Measurements from ENCODE around the gene C9orf152. TPM values are rescaled to one million over a fixed set of nuclear protein-coding genes. Genes with fewer than 3 reads are reported as not detected.

C9orf152 gene
- total and polyA plus RNA-seq, 9 of the 15 experiments (the other 6 are each of a cell fraction or from before 2014, with no cell fraction given) = not detected

DNA sequence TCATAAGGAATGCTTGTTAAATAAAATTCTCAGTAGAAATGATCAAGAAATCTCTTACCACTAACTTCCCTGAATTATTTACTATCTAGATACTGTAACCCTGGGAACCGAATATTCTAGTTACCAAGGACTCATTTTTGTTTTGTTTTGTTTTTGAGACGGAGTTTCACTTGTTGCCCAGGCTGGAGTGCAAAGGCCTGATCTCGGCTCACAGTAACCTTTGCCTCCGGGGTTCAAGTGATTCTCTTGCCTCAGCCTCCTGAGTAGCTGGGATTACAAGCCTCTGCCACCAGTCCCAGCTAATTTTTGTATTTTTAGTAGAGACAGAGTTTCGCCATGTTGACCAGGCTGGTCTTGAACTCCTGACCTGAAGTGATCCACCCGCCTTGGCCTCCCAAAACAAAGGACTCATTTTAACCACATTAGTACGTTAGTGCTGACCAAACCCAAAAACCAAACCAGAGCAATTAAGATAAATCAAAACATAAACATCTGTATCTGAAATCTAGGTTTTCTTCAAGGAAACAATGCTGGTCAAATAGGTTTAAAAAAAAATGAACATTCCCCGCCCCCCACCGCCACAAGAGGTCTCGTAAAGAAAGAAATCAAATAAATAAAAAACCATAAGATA lies 44.7 kb upstream of the C9orf152 start (continued):
- TF ChIP-seq, protein P1, sequence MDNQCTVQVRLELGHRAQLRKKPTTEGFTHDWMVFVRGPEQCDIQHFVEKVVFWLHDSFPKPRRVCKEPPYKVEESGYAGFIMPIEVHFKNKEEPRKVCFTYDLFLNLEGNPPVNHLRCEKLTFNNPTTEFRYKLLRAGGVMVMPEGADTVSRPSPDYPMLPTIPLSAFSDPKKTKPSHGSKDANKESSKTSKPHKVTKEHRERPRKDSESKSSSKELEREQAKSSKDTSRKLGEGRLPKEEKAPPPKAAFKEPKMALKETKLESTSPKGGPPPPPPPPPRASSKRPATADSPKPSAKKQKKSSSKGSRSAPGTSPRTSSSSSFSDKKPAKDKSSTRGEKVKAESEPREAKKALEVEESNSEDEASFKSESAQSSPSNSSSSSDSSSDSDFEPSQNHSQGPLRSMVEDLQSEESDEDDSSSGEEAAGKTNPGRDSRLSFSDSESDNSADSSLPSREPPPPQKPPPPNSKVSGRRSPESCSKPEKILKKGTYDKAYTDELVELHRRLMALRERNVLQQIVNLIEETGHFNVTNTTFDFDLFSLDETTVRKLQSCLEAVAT (IDR thresholded peaks at IDR 0.05) = no peak
- TF ChIP-seq POLR2B (IDR thresholded peaks at IDR 0.05; ENCODE audit: low read depth, partially characterized antibody) = no peak
- TF ChIP-seq PURB (CRISPR knock-in tag; IDR thresholded peaks at IDR 0.05; ENCODE audit: low read depth) = no peak
- peak; percentile 59 to 73; a peak in 3 of 4 replicates for TF ChIP-seq KDM1A (IDR thresholded peaks at IDR 0.05)
- TF ChIP-seq RUNX1 (IDR thresholded peaks at IDR 0.05; ENCODE audit: low read depth) = no peak
- TF ChIP-seq POLR2G (IDR thresholded peaks at IDR 0.05; ENCODE audit: low read depth, low read length) = no peak
- TF ChIP-seq MXI1 (IDR thresholded peaks at IDR 0.05; ENCODE audit: low read depth, low read length) = peak; percentile 52; the same call in 1 of the 2 replicates
- TF ChIP-seq, protein P2, sequence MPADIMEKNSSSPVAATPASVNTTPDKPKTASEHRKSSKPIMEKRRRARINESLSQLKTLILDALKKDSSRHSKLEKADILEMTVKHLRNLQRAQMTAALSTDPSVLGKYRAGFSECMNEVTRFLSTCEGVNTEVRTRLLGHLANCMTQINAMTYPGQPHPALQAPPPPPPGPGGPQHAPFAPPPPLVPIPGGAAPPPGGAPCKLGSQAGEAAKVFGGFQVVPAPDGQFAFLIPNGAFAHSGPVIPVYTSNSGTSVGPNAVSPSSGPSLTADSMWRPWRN (IDR thresholded peaks at IDR 0.05; ENCODE audit: low read depth) = no peak
- no peak for TF ChIP-seq RFX5 (IDR thresholded peaks at IDR 0.05; ENCODE audit: low read depth, low read length)
- TF ChIP-seq MYBL2 (IDR thresholded peaks at IDR 0.05; ENCODE audit: low read depth) = no peak
- TF ChIP-seq MYBL2 (CRISPR knock-in tag; IDR thresholded peaks at IDR 0.05; ENCODE audit: borderline replicate concordance) = no peak

Measured in K562 (cell line).